ENCODE measurements around the gene PXT1. TPM values are rescaled to one million over a fixed set of nuclear protein-coding genes. Genes with fewer than 3 reads are reported as not detected.
A peak's percentile ranks its signal among the peaks of the same experiment; 100 is the strongest.

The PXT1 gene
- total RNA-seq, 1 donor from 2014 or later = not detected

DNA sequence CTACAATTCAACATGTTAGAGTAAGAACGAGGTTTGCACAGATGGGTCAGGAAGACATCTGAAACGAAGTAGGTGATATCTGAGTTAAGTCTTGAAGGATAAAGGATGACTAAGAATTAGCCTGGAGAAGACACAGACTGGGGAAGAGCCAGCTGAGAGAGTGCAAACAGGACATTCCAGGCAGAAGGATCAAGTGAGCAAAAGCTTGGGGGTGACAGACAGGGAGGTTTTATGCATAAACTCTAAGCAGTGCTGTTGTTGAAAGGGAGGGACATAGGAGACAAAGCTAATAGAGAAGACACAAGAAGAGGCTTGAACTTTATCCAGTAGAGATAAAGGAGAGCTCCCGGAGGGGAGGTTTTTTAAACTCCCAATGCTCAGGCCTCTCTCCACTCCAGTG lies 40.2 kb downstream of the PXT1 start:
- no peak overlapping the region for H3K4me3 ChIP-seq
- H3K9me3 ChIP-seq = no peaks in the 10 kb centered on the region
- TF ChIP-seq CTCF (IDR thresholded peaks at IDR 0.05) = no peak
- no peak overlapping the region for H3K27ac ChIP-seq
- ATAC-seq = no peak
- DNase-seq = no peak
- H3K4me1 ChIP-seq = no peaks in the 10 kb centered on the region
- intact Hi-C loops (cut with DNase I) = no loop called here
- no peaks in the 10 kb centered on the region for H3K36me3 ChIP-seq
- H3K27me3 ChIP-seq = no peaks in the 10 kb centered on the region

DNA sequence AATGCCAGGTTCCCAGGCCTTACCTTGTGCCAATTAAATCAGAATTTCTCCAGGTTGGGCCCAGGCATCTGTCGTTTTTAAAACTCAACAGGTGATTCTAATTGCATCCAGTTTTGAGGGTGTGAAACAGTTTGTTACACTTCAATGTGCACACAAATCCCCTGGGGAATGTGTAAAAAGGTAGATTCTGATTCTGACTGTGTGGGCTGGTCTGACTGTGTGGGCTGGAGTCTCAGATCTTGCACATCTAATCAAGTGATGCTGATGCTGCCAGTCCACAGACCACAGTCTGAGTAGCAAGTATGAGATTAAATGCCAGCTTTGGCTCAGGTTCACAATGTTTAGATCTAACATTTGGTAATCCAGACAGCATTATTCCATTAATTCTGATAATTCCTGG lies 42.7 kb downstream of the PXT1 start:
- no peak for TF ChIP-seq CTCF (IDR thresholded peaks at IDR 0.05)
- Histone ChIP-seq H3K4me1 (no peaks in the 10 kb centered on the region), H3K36me3 (no peaks in the 10 kb centered on the region), H3K27ac (no peak overlapping the region), H3K27me3 (no peaks in the 10 kb centered on the region), H3K9me3 (no peaks in the 10 kb centered on the region), H3K4me3 (no peak overlapping the region)
- ATAC-seq = no peak
- no peak for DNase-seq
- intact Hi-C loops (cut with DNase I) = no loop called here

GRCh38 chr6:36392621-36393020 lies 50.0 kb downstream of the PXT1 start:
- Histone ChIP-seq H3K4me3 (no peak overlapping the region), H3K27ac (no peak overlapping the region), H3K9me3 (no peaks in the 10 kb centered on the region), H3K4me1 (peaks cover 4% of the 10 kb centered on the region), H3K36me3 (no peaks in the 10 kb centered on the region), H3K27me3 (no peaks in the 10 kb centered on the region)
- DNase-seq = no peak
- ATAC-seq = no peak
- intact Hi-C loops (cut with DNase I) = no loop called here
- no peak for TF ChIP-seq CTCF (IDR thresholded peaks at IDR 0.05)

DNA sequence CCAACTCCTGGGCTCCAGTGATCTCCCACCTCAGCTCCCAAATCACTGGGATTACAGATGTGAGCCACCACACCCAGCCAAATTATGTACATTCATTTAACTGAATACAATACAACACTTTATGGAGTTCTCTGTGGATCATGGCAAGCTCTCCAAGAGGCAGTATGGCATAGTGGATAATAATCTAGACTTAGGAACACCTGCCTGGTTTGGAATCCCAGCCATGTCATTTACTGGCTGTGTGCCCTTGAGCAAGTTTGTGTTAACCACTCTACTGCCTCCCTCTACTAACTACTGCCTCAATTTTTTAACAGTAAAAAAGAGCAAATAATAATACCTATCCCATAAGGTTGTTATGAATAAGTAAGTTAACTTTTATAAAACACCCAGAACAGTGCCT lies 53.3 kb downstream of the PXT1 start:
- no peaks in the 10 kb centered on the region for H3K9me3 ChIP-seq
- no peaks in the 10 kb centered on the region for H3K27me3 ChIP-seq
- no peak for DNase-seq
- no peak for ATAC-seq
- H3K4me3 ChIP-seq = no peak overlapping the region
- no peak overlapping the region for H3K27ac ChIP-seq
- H3K4me1 ChIP-seq = peaks cover 13% of the 10 kb centered on the region
- no peaks in the 10 kb centered on the region for H3K36me3 ChIP-seq
- intact Hi-C loops (cut with DNase I) = no loop called here
- no peak for TF ChIP-seq CTCF (IDR thresholded peaks at IDR 0.05)

- DNase-seq (peak; percentile 80), ATAC-seq (peak; percentile 89)
- Histone ChIP-seq H3K27me3 (no peaks in the 10 kb centered on the region), H3K4me1 (peaks cover 13% of the 10 kb centered on the region), H3K27ac (peak within 1 kb of the TSS; percentile 78), H3K36me3 (no peaks in the 10 kb centered on the region), H3K9me3 (no peaks in the 10 kb centered on the region), H3K4me3 (peak within 1 kb of the TSS; percentile 78)
- TF ChIP-seq CTCF (IDR thresholded peaks at IDR 0.05) = no peak
- intact Hi-C loops (cut with DNase I) = no loop called here
Observed at GRCh38 chr6:36387440-36388303, 55.0 kb downstream of the PXT1 start, which contains the start of gene ETV7. ETV7 (minus strand) TSS chr6:36387669; CDS start chr6:36387541, 128 bp downstream.

All from upper lobe of right lung (tissue), 1 donor.